ENCODE data around the gene BCAR1.

BCAR1 gene

DNA sequence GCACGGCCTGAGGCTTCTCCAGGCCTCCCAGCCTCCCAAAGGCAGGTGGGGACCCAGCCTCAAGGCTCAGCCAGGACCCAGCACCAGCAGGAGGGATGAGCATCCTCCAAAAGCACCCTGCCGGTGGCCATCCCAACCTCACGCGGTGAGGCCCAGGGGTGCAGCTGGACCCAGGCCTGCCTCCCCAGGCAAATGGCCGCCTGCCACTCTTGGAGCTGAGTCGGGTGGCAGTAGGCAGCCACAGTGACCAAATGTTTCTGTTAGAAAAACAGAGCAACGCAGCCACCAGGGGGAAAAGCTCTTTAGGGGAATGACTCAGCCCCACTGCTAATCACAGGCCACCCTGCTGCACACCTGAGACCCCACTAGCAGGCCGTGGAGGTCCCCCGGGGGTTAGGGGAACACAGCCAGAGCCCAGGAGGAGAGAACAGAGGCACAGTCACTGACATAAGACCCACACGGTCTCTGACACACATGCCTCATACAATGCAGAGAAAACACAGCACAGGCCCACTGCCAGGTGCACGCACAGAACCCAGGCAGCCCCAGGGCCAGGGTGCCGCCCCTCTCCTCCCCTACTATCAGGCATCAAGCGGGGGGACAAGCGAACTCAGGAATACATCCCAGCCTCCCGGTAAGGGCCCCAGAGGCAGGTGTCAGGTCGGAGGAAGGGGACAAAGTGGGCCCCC, 12.4 kb downstream of the BCAR1 start:
- DNase-seq, result no peak

GRCh38 chr16:75238132-75238852, 13.1 kb downstream of the BCAR1 start:
- no peak for DNase-seq

GRCh38 chr16:75237398-75238131, 13.9 kb downstream of the BCAR1 start:
- DNase-seq, result no peak

- DNase-seq, result no peak
Observed at GRCh38 chr16:75236736-75237397, 14.6 kb downstream of the BCAR1 start.

GRCh38 chr16:75236232-75236631, 15.2 kb downstream of the BCAR1 start:
- DNase-seq, result no peak

DNA sequence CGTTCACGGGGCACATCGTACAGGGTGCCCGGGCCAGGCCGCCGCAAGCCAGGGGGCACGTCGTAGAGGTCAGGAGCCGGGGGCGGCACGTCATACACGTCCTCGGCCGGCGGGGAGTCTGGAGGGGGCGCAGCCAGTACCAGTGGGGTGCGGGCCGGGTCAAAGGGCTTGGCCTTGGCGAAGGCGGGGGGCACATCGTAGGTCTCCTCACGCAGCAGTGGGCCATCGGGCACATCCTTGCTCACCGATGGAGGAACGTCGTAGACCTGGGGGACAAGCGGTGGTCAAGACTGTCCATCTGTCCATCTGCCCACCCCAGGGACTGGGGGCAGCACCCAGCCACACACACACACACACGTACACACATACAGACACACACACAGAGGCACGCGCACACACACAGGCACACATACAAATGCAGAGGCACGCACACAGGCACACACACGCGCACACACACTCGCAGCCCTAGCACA, 15.7 kb downstream of the BCAR1 start:
- no peak for DNase-seq

- no peak for DNase-seq
Observed at GRCh38 chr16:75234856-75235696, 16.3 kb downstream of the BCAR1 start.

DNA sequence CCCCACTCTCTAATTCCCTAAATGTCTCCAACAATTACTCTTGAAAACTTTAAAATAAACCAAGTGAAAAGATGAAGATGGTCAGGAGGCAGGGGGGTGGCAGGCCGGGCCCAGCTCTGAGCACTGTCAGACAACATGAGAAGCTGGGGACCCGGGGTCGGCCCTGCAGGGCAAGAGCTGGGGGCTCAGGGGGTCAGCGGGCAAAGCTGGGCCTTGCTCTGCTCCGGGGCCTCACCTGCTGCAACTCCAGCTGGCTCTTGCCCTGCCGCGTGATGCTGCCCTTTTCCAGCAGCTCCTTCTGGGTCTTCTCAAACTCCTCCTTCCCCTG, 17.8 kb downstream of the BCAR1 start:
- no peak for DNase-seq

DNA sequence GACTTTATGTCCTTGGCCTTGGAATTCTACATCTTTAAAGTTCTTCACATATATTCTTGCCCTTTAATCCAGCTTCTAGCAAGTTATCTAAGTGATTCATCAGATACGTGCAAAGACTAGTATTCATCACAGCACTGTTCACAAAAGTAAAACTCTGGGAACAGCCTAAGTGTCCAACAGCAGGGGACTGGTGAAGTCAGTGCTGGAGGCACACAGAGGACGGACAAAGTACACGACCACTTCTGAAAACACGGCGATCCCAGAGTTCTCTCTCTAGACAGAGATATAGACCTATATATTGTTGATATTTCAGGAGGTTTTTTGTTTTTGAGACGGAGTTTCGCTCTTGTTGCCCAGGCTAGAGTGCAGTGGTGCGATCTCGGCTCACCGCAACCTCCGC, 19.9 kb downstream of the BCAR1 start:
- no peak for DNase-seq

GRCh38 chr16:75230471-75231110, 20.8 kb downstream of the BCAR1 start:
- DNase-seq, result no peak

DNA sequence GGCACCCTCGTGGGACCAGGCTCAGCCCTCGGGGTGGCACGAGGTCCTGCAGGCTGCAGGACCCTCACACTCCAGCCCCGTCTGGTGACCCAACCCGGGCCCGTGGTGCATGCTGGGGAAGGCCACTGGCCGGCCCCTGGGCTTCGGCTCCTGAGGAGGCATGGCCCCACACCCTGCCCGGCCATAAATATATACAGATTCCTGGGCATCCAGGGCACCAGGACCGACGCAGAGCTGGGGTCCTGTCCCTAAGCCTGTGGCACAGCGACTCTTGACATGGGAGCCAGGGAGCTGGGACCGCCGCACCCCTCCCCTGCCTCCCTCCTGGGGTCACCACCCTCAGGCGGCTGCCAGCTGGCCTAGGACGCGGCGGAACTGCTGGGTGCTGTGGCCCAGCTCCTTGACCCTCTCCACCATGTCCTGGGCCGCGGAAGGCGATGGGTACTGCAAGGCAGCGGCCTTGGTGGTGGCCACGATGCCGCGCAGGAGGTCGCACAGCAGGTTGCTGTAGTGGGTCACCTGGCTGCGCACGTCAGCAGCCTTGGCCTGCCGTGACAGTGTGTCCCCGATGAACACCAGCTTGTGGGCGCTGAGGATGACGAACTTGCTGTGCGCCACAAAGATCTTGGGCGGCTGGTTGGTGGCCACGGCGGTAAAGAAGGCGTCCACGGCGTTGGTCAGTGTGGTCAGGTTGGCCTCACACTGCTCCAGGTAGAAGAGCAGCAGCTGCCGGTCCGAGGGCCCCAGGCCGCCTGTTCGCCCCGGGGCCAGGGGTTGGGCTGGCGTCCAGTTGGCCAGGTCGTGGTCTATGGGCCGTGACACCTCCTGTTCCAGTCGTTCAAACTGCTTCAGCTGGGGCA, 22.0 kb downstream of the BCAR1 start:
- DNase-seq, result no peak

DNA sequence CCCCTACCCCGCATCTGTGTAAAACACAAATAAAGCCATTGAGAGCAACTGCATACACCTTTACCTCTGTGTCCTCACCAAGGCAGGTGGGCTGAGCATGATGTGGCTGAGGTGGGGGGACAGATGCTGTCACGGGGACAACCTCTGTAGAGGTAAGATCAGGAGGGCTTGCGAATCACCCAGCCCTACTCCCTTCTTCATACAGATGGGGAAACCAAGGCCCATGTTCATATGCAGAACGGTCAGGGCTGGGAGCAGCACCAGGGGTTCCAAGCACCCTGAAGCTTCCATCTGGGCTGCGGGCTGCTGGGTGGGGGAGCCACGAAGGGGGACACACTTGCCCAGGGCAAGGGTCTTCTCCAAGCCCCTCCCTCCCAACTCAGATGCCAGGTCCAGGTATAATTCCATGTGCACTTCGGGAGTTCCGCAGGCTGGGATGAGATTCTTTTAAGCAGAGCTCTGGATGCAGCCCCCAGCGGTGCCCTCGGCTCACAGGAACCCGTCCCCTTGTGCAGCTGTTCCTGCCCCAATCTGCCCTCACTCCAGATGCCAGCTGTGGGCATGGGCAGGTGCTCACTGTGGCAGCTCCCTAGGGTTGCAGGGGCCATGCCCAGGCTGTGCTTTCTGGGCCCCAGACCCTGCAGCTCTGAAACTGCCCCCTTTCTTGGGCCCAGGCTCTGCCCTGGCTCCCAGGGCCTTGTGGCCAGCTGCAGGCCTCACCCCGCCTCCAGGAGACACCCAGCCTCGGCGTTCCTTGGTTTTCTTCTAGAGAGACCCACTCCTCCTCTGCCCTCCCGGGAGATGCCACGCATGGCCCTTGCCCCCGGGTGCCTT, 23.1 kb downstream of the BCAR1 start:
- DNase-seq, result no peak

DNA sequence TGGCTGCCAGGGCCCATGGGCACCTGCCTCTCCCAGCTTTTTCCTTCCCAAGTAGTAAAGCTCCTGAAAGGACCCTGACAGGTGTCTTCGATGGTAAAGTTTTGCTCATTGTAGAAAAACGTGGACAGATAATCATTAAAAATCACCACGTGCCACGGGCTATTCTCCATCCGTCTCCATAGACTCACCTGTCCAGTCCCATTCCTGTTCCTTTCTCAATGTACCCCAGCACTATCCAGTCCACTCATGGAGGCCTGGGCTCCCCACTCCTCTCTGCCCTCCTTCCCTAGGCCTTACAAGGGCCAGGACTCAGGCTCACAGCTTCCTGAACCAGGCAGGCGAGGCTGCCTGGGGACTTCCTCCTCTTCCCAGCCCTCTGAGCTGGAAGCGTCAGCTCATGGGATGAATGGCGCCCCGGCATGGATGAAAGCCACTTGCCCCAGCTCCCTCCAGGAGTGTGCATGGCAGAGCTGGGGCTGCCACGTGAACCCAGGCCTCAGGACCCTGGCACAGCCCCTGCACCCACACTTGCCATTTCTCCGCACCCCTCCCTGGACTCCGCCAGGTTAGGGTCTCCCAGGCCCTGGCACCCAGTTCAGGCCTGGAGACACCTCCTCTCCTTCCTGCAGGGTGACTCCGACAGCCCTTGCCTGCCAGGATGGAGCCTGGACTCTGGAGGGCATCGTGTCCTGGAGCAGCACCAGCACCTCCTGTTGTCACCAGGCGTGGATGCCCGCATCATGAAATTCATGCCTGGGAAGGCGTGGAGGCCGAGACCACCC, 23.9 kb downstream of the BCAR1 start:
- no peak for DNase-seq

DNA sequence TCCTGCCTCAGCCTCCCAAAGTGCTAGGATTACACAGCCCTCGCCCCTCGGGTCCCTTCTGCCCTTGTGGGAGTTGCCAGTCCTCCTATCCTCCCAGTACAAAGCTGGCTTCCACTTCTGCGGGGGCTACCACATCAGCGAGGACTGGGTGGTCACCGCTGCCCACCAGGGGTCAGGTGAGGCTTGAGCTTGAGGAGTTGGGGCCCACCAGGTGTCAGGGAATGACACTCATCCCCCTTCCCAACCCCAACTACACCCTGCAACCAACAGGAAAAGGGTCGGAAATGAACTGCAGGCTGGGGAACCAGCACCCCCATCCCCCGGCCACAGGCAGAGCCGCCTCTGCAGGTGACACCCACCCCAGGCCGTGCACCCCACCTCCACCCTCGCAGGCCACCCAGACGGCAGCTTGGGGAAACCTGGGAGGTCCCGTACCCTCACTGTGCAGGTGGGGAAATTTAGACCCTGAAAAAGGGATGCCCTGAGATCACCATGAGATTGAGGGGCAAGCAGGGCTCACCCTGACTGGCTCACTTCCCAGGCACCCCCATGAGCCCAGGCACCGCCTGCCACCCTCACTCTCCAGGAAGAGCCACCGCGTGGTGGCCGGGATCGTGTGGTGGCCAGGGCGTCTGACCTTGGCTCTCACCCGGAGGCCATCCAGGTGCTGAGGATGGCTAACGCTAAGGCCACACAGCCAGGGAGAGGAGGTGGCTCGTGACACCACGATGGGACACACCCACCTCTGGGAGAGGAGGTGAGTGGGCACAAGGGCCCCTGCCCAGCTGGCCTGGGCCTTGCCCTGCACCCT, 24.7 kb downstream of the BCAR1 start:
- DNase-seq, result no peak

GRCh38 chr16:75225678-75226515, 25.5 kb downstream of the BCAR1 start:
- no peak for DNase-seq

DNA sequence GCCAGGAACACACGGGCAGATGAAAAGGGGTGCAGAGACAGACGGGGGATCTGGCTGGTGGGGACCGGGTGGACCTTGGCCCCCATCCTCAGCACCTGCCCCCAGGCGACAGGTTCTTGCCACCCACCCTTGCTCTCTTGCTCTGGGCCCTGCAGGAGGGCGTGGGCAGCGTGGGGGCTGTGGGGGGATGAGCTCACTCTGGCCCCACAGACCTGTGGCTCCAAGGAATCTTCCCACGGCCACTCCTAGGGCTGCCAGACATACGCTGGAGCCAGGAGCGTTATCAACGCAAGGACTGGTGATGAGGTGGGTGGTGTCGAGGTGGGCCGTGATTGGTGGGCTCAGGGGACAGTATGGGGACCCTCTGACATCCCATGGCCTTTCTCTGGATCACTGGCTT, 26.3 kb downstream of the BCAR1 start:
- no peak for DNase-seq

Data from activated CD8-positive, alpha-beta memory T cell treated with anti-CD3 and anti-CD28 coated beads, Interleukin-2, amount 50 U/mL, for 4 hours (primary cell).